Pancreas (tissue), 10 donors: ENCODE data around the gene ST3GAL6. TPM values are rescaled to one million over a fixed set of nuclear protein-coding genes. Genes with fewer than 3 reads are reported as not detected.
A peak's percentile ranks its signal among the peaks of the same experiment; 100 is the strongest.

ENCODE experiments used
- ATAC-seq, 4 donors: fragments of 200-7000 bp; cut with Tn5 transposase; one replicate each; pipeline versions ENCODE4 v1.8.0 to v1.9.1; 2020; ENCODE audit warnings: mild to moderate bottlenecking in 4 of 4, moderate library complexity in 4 of 4
- DNase-seq, 6 donors: peaks; one replicate each; pipeline ENCODE4 v3.0.0-alpha.2; 2020
- FAIRE-seq: peaks from 2 replicates; lab custom pipeline; 2012; peaks lifted over from hg19 to GRCh38; lab: Jason Lieb, UNC
- H3K27ac ChIP-seq, 4 donors: fragments of 200-600 bp; sonication (generic); 1 replicate in 3 of 4; 2 replicates in 1 of 4; pipeline versions ENCODE4 v1.5.0 to v1.8.0; 2020
- H3K27me3 ChIP-seq, 4 donors: fragments of 200-600 bp; one replicate each; pipeline ENCODE4 v1.8.0; 2021
- H3K36me3 ChIP-seq, 3 donors: fragments of 200-600 bp; sonication (generic) in 1 of 3; one replicate each; pipeline versions ENCODE4 v1.5.0 to v1.8.0; 2020 to 2021
- H3K4me1 ChIP-seq, 3 donors: fragments of 200-600 bp; one replicate each; pipeline ENCODE4 v1.8.0; 2021
- H3K4me3 ChIP-seq, 4 donors: fragments of 200-600 bp; sonication (generic) in 2 of 4; one replicate each; pipeline versions ENCODE4 v1.5.0 to v1.8.0; 2020 to 2021
- H3K9me3 ChIP-seq, 4 donors: fragments of 200-600 bp; one replicate each; pipeline ENCODE4 v1.8.0; 2021
- CTCF ChIP-seq, 4 donors: fragments of 200-600 bp; sonication (generic) in 3 of 4; IDR thresholded peaks; one replicate each; pipeline versions ENCODE4 v1.5.0 to v1.8.0; 2021; ENCODE audit warnings: antibody characterized with exemption in 4 of 4
- WGBS, 2 donors: extraction: QIAGEN DNeasy Blood & Tissue Kit; methylation state at CpG; one replicate each; pipeline ENCODE4 v1.1.7; 2013; 5-methylcytosine and 5-hydroxymethylcytosine counted together
- intact Hi-C, 3 donors: fragments of 100-400 bp; cut with DNase I; formaldehyde crosslinking; loops; one replicate each; pipeline versions ENCODE4 v1.11.1 to v1.14.2; 2022
- polyA plus RNA-seq, 2 donors: library from polyadenylated mRNA; stranded (reverse); fragments of 200-250 nt; gene quantifications; one replicate each; pipeline ENCODE4 v1.2.3, GENCODE V29; 2013
- total RNA-seq, 6 donors: library from RNA; stranded (reverse); fragmentation: NEBNext Ultra II Directional in 4 of 6; extraction: Animal tissue kit (Norgen Biotek cat#: 25700) in 4 of 6; gene quantifications; one replicate each; pipeline versions ENCODE4 v1.2.1 to v1.2.4, GENCODE V29; 2021 to 2023
- donor health status: healthy with polysubstance abuse.
- donor health status: DM: no; HTN: no; CAD: no; lungs with moderate emphysema.
- donor health status: DM: no; HTN: no; CAD: no.
- donor health status: control.
- donor health status: control.
- donor health status: Bipolar disorder and iron deficiency.
- donor health status: DM: yes; HTN: yes; CAD: no.
- donor health status: DM: no; HTN: no; CAD: no.
- donor health status: DM: no; HTN: no; CAD: no.
- donor health status: DM: yes; HTN: yes; CAD: no.

The ST3GAL6 gene
- total and polyA plus RNA-seq, 8 donors, result 3.6 to 16.1 (median 6.7) TPM

- FAIRE-seq, result no peak
- ATAC-seq, result no peak
- intact Hi-C loops, result loop anchor here in 1 of 3 donors (10.0 kb wide), 1 partner anchor 50 kb away; no protein-coding TSS in a partner anchor
- no peaks in the 10 kb centered on the region for H3K9me3 ChIP-seq
- no peaks in the 10 kb centered on the region for H3K27me3 ChIP-seq
- H3K36me3 ChIP-seq, result no peaks in the 10 kb centered on the region
- no peak for TF ChIP-seq CTCF (IDR thresholded peaks at IDR 0.05)
- H3K4me3 ChIP-seq, result no peak overlapping the region
- H3K4me1 ChIP-seq, result no peaks in the 10 kb centered on the region
- DNase-seq, result no peak
- 90 to 95% methylated on average over 2 of the region's 2 CpGs for whole genome bisulfite sequencing, 2 donors
- no peak overlapping the region for H3K27ac ChIP-seq
These were observed 27.8 kb upstream of the ST3GAL6 start for GRCh38 chr3:98735296-98735695.

- Histone ChIP-seq H3K9me3 (no peaks in the 10 kb centered on the region), H3K4me1 (peaks cover 0 to 5% (median 0%) of the 10 kb centered on the region in 3 donors), H3K27ac (no peak overlapping the region), H3K36me3 (no peaks in the 10 kb centered on the region), H3K27me3 (no peaks in the 10 kb centered on the region), H3K4me3 (no peak overlapping the region)
- TF ChIP-seq CTCF (IDR thresholded peaks at IDR 0.05), result no peak
- ATAC-seq (no peak), DNase-seq (no peak), FAIRE-seq (no peak)
- intact Hi-C loops, result loop anchor here in 1 of 3 donors (10.0 kb wide), 1 partner anchor 49 kb away; no protein-coding TSS in a partner anchor
- WGBS, 2 donors, result 79 to 81% methylated on average over 1 of the region's 1 CpG
These were observed 27.3 kb upstream of the ST3GAL6 start for GRCh38 chr3:98735761-98736269.

- DNase-seq (no peak), FAIRE-seq (no peak), ATAC-seq (no peak)
- H3K9me3 ChIP-seq, result no peaks in the 10 kb centered on the region
- H3K4me1 ChIP-seq, result peaks cover 0 to 5% (median 0%) of the 10 kb centered on the region in 3 donors
- 88 to 91% methylated on average over 5 of the region's 5 CpGs for WGBS, 2 donors
- H3K36me3 ChIP-seq, result no peaks in the 10 kb centered on the region
- no peaks in the 10 kb centered on the region for H3K27me3 ChIP-seq
- intact Hi-C loops, result loop anchor here in 1 of 3 donors (10.0 kb wide), 1 partner anchor 48 kb away; no protein-coding TSS in a partner anchor
- H3K4me3 ChIP-seq, result no peak overlapping the region
- no peak overlapping the region for H3K27ac ChIP-seq
- no peak for TF ChIP-seq CTCF (IDR thresholded peaks at IDR 0.05)
These were observed 25.8 kb upstream of the ST3GAL6 start for GRCh38 chr3:98737301-98737700.

GRCh38 chr3:98739266-98739665 is 23.9 kb upstream of the ST3GAL6 start:
- no peaks in the 10 kb centered on the region for H3K27me3 ChIP-seq
- no peaks in the 10 kb centered on the region for H3K36me3 ChIP-seq
- H3K4me3 ChIP-seq, result no peak overlapping the region
- ATAC-seq (no peak), DNase-seq (no peak), FAIRE-seq (no peak)
- intact Hi-C loops, result loop anchor here in 1 of 3 donors (10.0 kb wide), 1 partner anchor 46 kb away; no protein-coding TSS in a partner anchor
- H3K9me3 ChIP-seq, result no peaks in the 10 kb centered on the region
- peaks cover 0 to 5% (median 0%) of the 10 kb centered on the region in 3 donors for H3K4me1 ChIP-seq
- no peak for TF ChIP-seq CTCF (IDR thresholded peaks at IDR 0.05)
- no peak overlapping the region for H3K27ac ChIP-seq

GRCh38 chr3:98740324-98740723 is 22.8 kb upstream of the ST3GAL6 start:
- Histone ChIP-seq H3K9me3 (no peaks in the 10 kb centered on the region), H3K27ac (no peak overlapping the region), H3K27me3 (no peaks in the 10 kb centered on the region), H3K4me3 (no peak overlapping the region), H3K36me3 (no peaks in the 10 kb centered on the region), H3K4me1 (peaks cover 0 to 5% (median 0%) of the 10 kb centered on the region in 3 donors)
- no peak for TF ChIP-seq CTCF (IDR thresholded peaks at IDR 0.05)
- ATAC-seq, result peak in 2 of 4 donors; percentile 24
- DNase-seq, result no peak
- 28 to 29% methylated on average over 4 of the region's 4 CpGs for WGBS, 2 donors
- FAIRE-seq, result no peak
- intact Hi-C loops, result no loop called here
